ENCODE results near the gene ZNF614.

- TF ChIP-seq CTCF (IDR thresholded peaks at IDR 0.05) (no peak), POLR2A (IDR thresholded peaks at IDR 0.05) (no peak)
These were observed 41.5 kb upstream of the ZNF614 start for GRCh38 chr19:52069653-52070052.
